Ascending aorta (tissue), 2 donors: ENCODE results near the gene SFRP5. TPM values are rescaled to one million over a fixed set of nuclear protein-coding genes. Genes with fewer than 3 reads are reported as not detected.
A peak's percentile ranks its signal among the peaks of the same experiment; 100 is the strongest.

Experiments
- DNase-seq, 2 donors: peaks; one replicate each; pipeline ENCODE4 v3.0.0-alpha.2; 2019; ENCODE audit warnings: low spot score in 2 of 2
- H3K27ac ChIP-seq, 2 donors: fragments of 200-600 bp; sonication (generic); one replicate each; pipeline ENCODE4 v1.5.1; 2016 to 2017; ENCODE audit warnings: mild to moderate bottlenecking in 1 of 2
- H3K27me3 ChIP-seq: fragments of 200-600 bp; sonication (generic); one replicate; pipeline ENCODE4 v1.5.1; 2017
- H3K36me3 ChIP-seq, 2 donors: fragments of 200-600 bp; sonication (generic); one replicate each; pipeline ENCODE4 v1.5.1; 2016
- H3K4me1 ChIP-seq, 2 donors: fragments of 200-600 bp; sonication (generic); one replicate each; pipeline ENCODE4 v1.5.1; 2016 to 2017; ENCODE audit warnings: mild to moderate bottlenecking in 1 of 2
- H3K4me3 ChIP-seq, 2 donors: fragments of 200-600 bp; sonication (generic); one replicate each; pipeline ENCODE4 v1.5.1; 2016 to 2017; ENCODE audit warnings: mild to moderate bottlenecking in 1 of 2
- H3K9me3 ChIP-seq, 2 donors: fragments of 200-600 bp; sonication (generic); one replicate each; pipeline ENCODE4 v1.5.1; 2016
- CTCF ChIP-seq, 3 experiments: fragments of 200-600 bp in 2 of 3; fragments of 450-650 bp in 1 of 3; sonication (generic) in 2 of 3; IDR thresholded peaks; one replicate each; pipeline ENCODE4 v1.5.1; 2016 to 2019; ENCODE audit warnings: antibody characterized with exemption in 3 of 3, mild to moderate bottlenecking in 1 of 3, moderate library complexity in 1 of 3
- intact Hi-C: fragments of 100-400 bp; cut with DNase I; formaldehyde crosslinking; loops from one replicate; pipeline ENCODE4 v1.15.1; 2023
- total RNA-seq: library from RNA; depleted of rRNA; stranded (reverse); fragments of >200 nt; gene quantifications from one replicate; pipeline ENCODE4 v1.1.0, GENCODE V29; 2016

Gene SFRP5
- total RNA-seq, 1 donor from 2014 or later = not detected

GRCh38 chr10:97718659-97719142 is 53.1 kb downstream of the SFRP5 start:
- H3K27ac ChIP-seq = peak overlapping the region; percentile 98 to 100
- H3K4me1 ChIP-seq = peaks cover 19 to 37% of the 10 kb centered on the region in 2 donors
- peak overlapping the region in 1 of 2 donors; percentile 29 for H3K4me3 ChIP-seq
- H3K9me3 ChIP-seq = no peaks in the 10 kb centered on the region
- peak in 1 of 2 donors; percentile 75 for DNase-seq
- H3K27me3 ChIP-seq = no peaks in the 10 kb centered on the region
- intact Hi-C loops = loop anchor here (10.0 kb wide), 1 partner anchor 416 kb away; the partner anchor contains the start of gene R3HCC1L
- TF ChIP-seq CTCF (IDR thresholded peaks at IDR 0.05) = no peak
- peaks cover 8 to 37% of the 10 kb centered on the region in 2 donors for H3K36me3 ChIP-seq

DNA sequence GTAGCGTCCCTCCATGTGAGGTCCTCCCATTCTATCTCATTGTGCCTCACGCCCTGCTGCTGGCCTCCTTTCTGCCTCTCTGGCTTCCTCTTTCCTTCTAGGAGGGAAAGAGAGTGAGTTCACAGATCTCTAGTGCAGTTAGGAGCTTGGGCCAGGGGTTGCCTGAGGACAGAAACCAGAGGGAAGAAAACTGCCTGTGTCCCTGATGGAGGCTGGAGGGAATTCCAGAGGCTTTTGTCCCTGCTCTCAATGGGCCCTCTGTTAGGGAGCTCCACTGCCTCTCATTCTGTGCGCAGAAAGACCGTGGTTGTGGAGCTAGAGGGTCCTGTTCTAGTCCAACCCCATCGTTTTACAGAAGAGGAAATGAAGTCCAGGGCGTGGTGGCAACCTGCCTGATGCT is 53.6 kb downstream of the SFRP5 start:
- Histone ChIP-seq H3K4me1 (peaks cover 20 to 37% of the 10 kb centered on the region in 2 donors), H3K27ac (peak overlapping the region; percentile 98 to 100), H3K9me3 (no peaks in the 10 kb centered on the region), H3K4me3 (peak overlapping the region in 1 of 2 donors; percentile 29), H3K27me3 (no peaks in the 10 kb centered on the region), H3K36me3 (peaks cover 8 to 37% of the 10 kb centered on the region in 2 donors)
- DNase-seq = no peak
- TF ChIP-seq CTCF (IDR thresholded peaks at IDR 0.05) = no peak
- intact Hi-C loops = loop anchor here (10.0 kb wide), 1 partner anchor 417 kb away; the partner anchor contains the start of gene R3HCC1L

DNA sequence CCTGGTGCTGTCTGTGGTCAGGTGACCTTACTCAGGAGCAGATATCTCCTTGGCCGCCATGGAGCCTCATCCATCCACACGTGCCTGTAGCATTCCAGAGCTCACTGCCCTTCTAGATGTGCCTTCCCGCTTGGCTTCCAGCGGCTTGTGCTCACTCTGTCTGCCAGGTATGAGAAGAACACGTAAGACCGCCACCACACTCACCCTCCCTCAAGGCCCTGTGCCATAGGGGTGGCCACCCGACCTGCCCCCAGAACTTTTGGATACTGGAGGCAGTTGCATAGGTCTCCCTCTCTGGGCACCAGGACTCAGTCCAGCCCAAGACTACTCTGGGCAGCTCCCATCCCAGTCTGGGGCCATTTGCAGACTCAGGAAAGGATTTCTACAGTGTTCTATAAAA is 54.2 kb downstream of the SFRP5 start:
- no peak for TF ChIP-seq CTCF (IDR thresholded peaks at IDR 0.05)
- H3K27me3 ChIP-seq = no peaks in the 10 kb centered on the region
- no peaks in the 10 kb centered on the region for H3K9me3 ChIP-seq
- H3K4me3 ChIP-seq = peak overlapping the region in 1 of 2 donors; percentile 29
- no peak for DNase-seq
- H3K27ac ChIP-seq = peak overlapping the region; percentile 98 to 100
- intact Hi-C loops = loop anchor here (10.0 kb wide), 1 partner anchor 417 kb away; the partner anchor contains the start of gene R3HCC1L
- peaks cover 25 to 42% of the 10 kb centered on the region in 2 donors for H3K4me1 ChIP-seq
- peaks cover 8 to 37% of the 10 kb centered on the region in 2 donors for H3K36me3 ChIP-seq

Other genes starting within 250 kb of the SFRP5 start
- not detected for gene ANKRD2, start 199.2 kb downstream of the SFRP5 start, total RNA-seq
- gene HOGA1, start 187.6 kb downstream of the SFRP5 start, total RNA-seq = 2.6 TPM
- gene C10orf62, start 182.3 kb downstream of the SFRP5 start, total RNA-seq = not detected
- 2.3 TPM for gene MORN4, start 138.5 kb downstream of the SFRP5 start, total RNA-seq
- gene PI4K2A, start 131.3 kb downstream of the SFRP5 start, total RNA-seq = 33.7 TPM
- 23.7 TPM for gene AVPI1, start 84.8 kb downstream of the SFRP5 start, total RNA-seq
- 43.7 TPM for gene MARVELD1, start 58.3 kb downstream of the SFRP5 start, total RNA-seq
- 62.2 TPM for gene ZFYVE27, start 34.9 kb downstream of the SFRP5 start, total RNA-seq
- gene GOLGA7B, start 77.8 kb upstream of the SFRP5 start, total RNA-seq = 0.11 TPM